ENCODE data around the gene NEK4. TPM values are rescaled to one million over a fixed set of nuclear protein-coding genes. Genes with fewer than 3 reads are reported as not detected.
"Not testable (repeated sequence)": the region's sequence is repeated elsewhere in the genome, so short reads cannot be mapped to it uniquely, and the experiment has no call there.

NEK4 gene
- total and polyA plus RNA-seq, 2 of the 13 experiments (the other 11 are each of a cell fraction or from before 2014, with no cell fraction given): 16.5 to 38.0 TPM

DNA sequence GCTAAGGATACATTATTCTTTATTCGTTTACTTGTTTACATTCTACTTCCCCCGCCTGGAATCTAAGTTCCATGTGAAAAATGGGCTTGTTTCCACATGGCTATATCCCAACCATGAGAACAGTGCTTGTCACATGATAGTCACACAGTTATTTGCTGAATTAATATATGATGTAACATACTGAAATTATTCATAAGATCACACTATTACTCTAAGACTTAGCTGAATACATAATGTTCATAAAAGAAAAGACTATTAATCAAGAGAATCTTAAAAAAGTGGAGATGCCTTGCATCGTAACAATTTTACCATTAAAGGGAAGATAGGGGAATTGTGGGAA, 91.6 kb downstream of the NEK4 start:
- H3K27me3 ChIP-seq (ENCODE audit: control insufficient read depth in 1 of 2, insufficient read depth in 2 of 2, low read length in 2 of 2): no peaks in the 10 kb centered on the region
- H3K9ac ChIP-seq (ENCODE audit: insufficient read depth, low read depth, low read length): no peak overlapping the region
- H3K4me2 ChIP-seq (ENCODE audit: low read depth, low read length): no peak overlapping the region
- no peaks in the 10 kb centered on the region for H3K9me3 ChIP-seq (ENCODE audit: low read length)
- intact Hi-C loops (cut with micrococcal nuclease; ENCODE audit: unreplicated experiment): no loop called here
- FAIRE-seq: no peak
- CTCF ChIA-PET (ENCODE audit: low intra/inter-chr PET ratio, low total read pairs): no interaction called here
- H3K36me3 ChIP-seq (replicated peaks in 1 of 2; ENCODE audit: control insufficient read depth in 1 of 2, insufficient read depth in 2 of 2, low read length in 2 of 2): peaks cover 9 to 45% of the 10 kb centered on the region in 2 experiments
- ATAC-seq: no peak
- no peak overlapping the region for H3K4me3 ChIP-seq (replicated peaks in 1 of 3; ENCODE audit: insufficient read depth in 1 of 3, low read depth in 2 of 3, low read length in 3 of 3)
- peaks cover 39% of the 10 kb centered on the region for H3K79me2 ChIP-seq (ENCODE audit: insufficient read depth, low read length)
- no peak overlapping the region for H2AFZ ChIP-seq (ENCODE audit: low read length)
- H3K4me1 ChIP-seq (ENCODE audit: insufficient read depth, low read length): peaks cover 60% of the 10 kb centered on the region
- no peak for DNase-seq (ENCODE audit: low spot score)
- over 99% methylated on average over 3 of the region's 3 CpGs for WGBS (ENCODE audit: low lambda C conversion rate)
- POLR2A ChIA-PET: no interaction called here
- H3K27ac ChIP-seq (ENCODE audit: extremely low read length, insufficient read depth, low read length): no peak overlapping the region
- BruUV-seq (replicated peaks): no TSS peak
- TF ChIP-seq SKI (IDR thresholded peaks at IDR 0.05; ENCODE audit: partially characterized antibody) (no peak), CAMTA2 (CRISPR knock-in tag; IDR thresholded peaks at IDR 0.05; ENCODE audit: borderline replicate concordance) (no peak), HOXA9 (CRISPR knock-in tag; IDR thresholded peaks at IDR 0.05; ENCODE audit: borderline replicate concordance) (no peak), ZBTB43 (CRISPR knock-in tag; conservative IDR thresholded peaks at IDR 0.05) (no peak)
- in situ Hi-C loops (cut with HindIII; ENCODE audit: extremely low pct_ligation_motif_present, low pct_unique_long_range_greater_than_20kb): no loop called here
- H4K20me1 ChIP-seq (ENCODE audit: insufficient read depth, low read length): no peaks in the 10 kb centered on the region

DNA sequence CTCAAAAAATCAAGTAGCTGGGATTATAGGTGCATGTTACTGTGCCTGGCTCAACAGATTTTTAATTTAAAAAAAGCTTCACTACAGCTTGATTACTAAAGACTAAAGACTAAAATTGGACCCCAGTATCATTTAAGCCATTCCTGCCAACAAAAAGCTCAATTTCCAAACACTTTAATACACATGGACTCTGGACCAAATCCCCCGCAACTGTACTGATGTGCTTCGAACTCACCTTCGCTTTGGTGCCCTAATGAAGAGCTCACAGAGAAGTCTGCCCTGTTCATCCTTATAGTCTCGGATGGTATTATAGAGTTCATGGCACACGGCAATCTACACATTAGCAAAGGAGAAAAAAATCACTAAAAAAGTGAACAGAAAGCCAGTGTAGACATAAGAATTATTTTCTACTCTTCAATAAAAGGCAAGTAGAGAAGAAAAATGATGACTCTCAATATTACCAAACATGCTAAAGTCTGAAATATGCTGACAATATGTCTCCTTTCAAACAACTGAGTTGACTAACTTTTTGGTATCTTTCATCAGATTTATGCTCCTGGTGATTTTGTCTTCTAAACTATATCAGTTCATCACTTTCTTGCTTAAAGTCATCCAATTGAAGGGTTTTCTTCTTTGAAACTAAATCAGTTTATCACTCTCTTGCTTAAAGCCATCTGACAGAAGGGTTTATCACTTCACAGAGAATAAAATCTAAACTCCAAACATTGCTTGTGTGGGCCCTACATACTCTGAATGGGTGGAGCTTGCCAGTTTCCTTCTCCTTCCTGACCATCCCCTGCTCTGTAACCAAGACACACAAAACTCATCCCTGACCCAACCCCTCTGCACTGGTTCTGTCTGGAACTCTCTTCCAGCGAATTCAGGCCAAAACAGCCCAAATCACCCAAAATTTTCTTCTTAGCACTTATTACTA, 92.2 kb downstream of the NEK4 start:
- Histone ChIP-seq H3K4me2 (ENCODE audit: low read depth, low read length) (no peak overlapping the region), H2AFZ (ENCODE audit: low read length) (no peak overlapping the region), H4K20me1 (ENCODE audit: insufficient read depth, low read length) (no peaks in the 10 kb centered on the region), H3K36me3 (replicated peaks in 1 of 2; ENCODE audit: control insufficient read depth in 1 of 2, insufficient read depth in 2 of 2, low read length in 2 of 2) (peaks cover 9 to 45% of the 10 kb centered on the region in 2 experiments), H3K4me3 (replicated peaks in 1 of 3; ENCODE audit: insufficient read depth in 1 of 3, low read depth in 2 of 3, low read length in 3 of 3) (no peak overlapping the region), H3K9ac (ENCODE audit: insufficient read depth, low read depth, low read length) (no peak overlapping the region), H3K27ac (ENCODE audit: extremely low read length, insufficient read depth, low read length) (no peak overlapping the region), H3K9me3 (ENCODE audit: low read length) (no peaks in the 10 kb centered on the region), H3K79me2 (ENCODE audit: insufficient read depth, low read length) (peaks cover 33% of the 10 kb centered on the region), H3K4me1 (ENCODE audit: insufficient read depth, low read length) (peaks cover 53% of the 10 kb centered on the region), H3K27me3 (ENCODE audit: control insufficient read depth in 1 of 2, insufficient read depth in 2 of 2, low read length in 2 of 2) (no peaks in the 10 kb centered on the region)
- DNase-seq (ENCODE audit: low spot score) (no peak), ATAC-seq (no peak), FAIRE-seq (no peak)
- no TSS peak for BruUV-seq (replicated peaks)
- CTCF ChIA-PET (ENCODE audit: low intra/inter-chr PET ratio, low total read pairs): no interaction called here
- intact Hi-C loops (cut with micrococcal nuclease; ENCODE audit: unreplicated experiment) (no loop called here), in situ Hi-C loops (cut with HindIII; ENCODE audit: extremely low pct_ligation_motif_present, low pct_unique_long_range_greater_than_20kb) (no loop called here)
- POLR2A ChIA-PET: interaction anchor here (0.9 kb wide), 1 partner anchor 27 kb away, joined by 3 read pairs; no protein-coding TSS in a partner anchor
- 95% methylated on average over 6 of the region's 6 CpGs for WGBS (ENCODE audit: low lambda C conversion rate)
- TF ChIP-seq MAFF (IDR thresholded peaks at IDR 0.05; ENCODE audit: low read depth, low read length): peak; percentile 84
- TF ChIP-seq MAFK (conservative IDR thresholded peaks at IDR 0.05 in 1 of 2, IDR thresholded peaks at IDR 0.05 in 1 of 2; ENCODE audit: low read length in 2 of 2): peak; percentile 68 to 83
- TF ChIP-seq ZKSCAN8 (CRISPR knock-in tag; IDR thresholded peaks at IDR 0.05; ENCODE audit: borderline replicate concordance): no peak

- WGBS (ENCODE audit: low lambda C conversion rate): 100% methylated on average over 3 of the region's 3 CpGs
- H4K20me1 ChIP-seq (ENCODE audit: insufficient read depth, low read length); POLR2A ChIA-PET; FAIRE-seq; intact Hi-C loops (cut with micrococcal nuclease; ENCODE audit: unreplicated experiment); CTCF ChIA-PET (ENCODE audit: low intra/inter-chr PET ratio, low total read pairs); H3K9ac ChIP-seq (ENCODE audit: insufficient read depth, low read depth, low read length); H3K4me2 ChIP-seq (ENCODE audit: low read depth, low read length); DNase-seq (ENCODE audit: low spot score); H3K9me3 ChIP-seq (ENCODE audit: low read length); H3K4me3 ChIP-seq (replicated peaks in 1 of 3; ENCODE audit: insufficient read depth in 1 of 3, low read depth in 2 of 3, low read length in 3 of 3); H3K27ac ChIP-seq (ENCODE audit: extremely low read length, insufficient read depth, low read length); H2AFZ ChIP-seq (ENCODE audit: low read length); H3K27me3 ChIP-seq (ENCODE audit: control insufficient read depth in 1 of 2, insufficient read depth in 2 of 2, low read length in 2 of 2); BruUV-seq (replicated peaks); in situ Hi-C loops (cut with HindIII; ENCODE audit: extremely low pct_ligation_motif_present, low pct_unique_long_range_greater_than_20kb); ATAC-seq: not testable (repeated sequence)
- Histone ChIP-seq H3K4me1 (ENCODE audit: insufficient read depth, low read length) (peaks cover 30% of the 10 kb centered on the region), H3K79me2 (ENCODE audit: insufficient read depth, low read length) (peaks cover 18% of the 10 kb centered on the region), H3K36me3 (replicated peaks in 1 of 2; ENCODE audit: control insufficient read depth in 1 of 2, insufficient read depth in 2 of 2, low read length in 2 of 2) (peaks cover 12 to 59% of the 10 kb centered on the region in 2 experiments)
Observed at GRCh38 chr3:52676201-52676600, 94.5 kb downstream of the NEK4 start.

Measured in HepG2 (cell line).